Vagina (tissue), 2 donors: ENCODE measurements around the gene SAMD15. TPM values are rescaled to one million over a fixed set of nuclear protein-coding genes. Genes with fewer than 3 reads are reported as not detected.
A peak's percentile ranks its signal among the peaks of the same experiment; 100 is the strongest.
"Not testable (repeated sequence)": the region's sequence is repeated elsewhere in the genome, so short reads cannot be mapped to it uniquely, and the experiment has no call there.

Experiments
- DNase-seq, 2 donors: peaks; one replicate each; pipeline ENCODE4 v3.0.0-alpha.2; 2017; ENCODE audit errors: extremely low spot score in 2 of 2
- H3K27ac ChIP-seq: fragments of 200-600 bp; sonication (generic); one replicate; pipeline ENCODE4 v1.5.1; 2019
- H3K27me3 ChIP-seq: fragments of 200-600 bp; sonication (generic); one replicate; pipeline ENCODE4 v1.5.1; 2019
- H3K36me3 ChIP-seq, 2 donors: fragments of 200-600 bp; sonication (generic); one replicate each; pipeline ENCODE4 v1.5.1; 2017 to 2019
- H3K4me1 ChIP-seq: fragments of 200-600 bp; sonication (generic); one replicate; pipeline ENCODE4 v1.5.1; 2019
- H3K4me3 ChIP-seq, 2 donors: fragments of 200-600 bp; sonication (generic); 1 replicate in 1 of 2; 2 replicates in 1 of 2; pipeline ENCODE4 v1.5.1; 2016 to 2019
- H3K9me3 ChIP-seq: fragments of 200-600 bp; sonication (generic); one replicate; pipeline ENCODE4 v1.5.1; 2019
- POLR2A ChIP-seq, 2 donors: fragments of 450-650 bp; IDR thresholded peaks; one replicate each; pipeline ENCODE4 v1.6.1; 2017; ENCODE audit warnings: antibody characterized with exemption in 2 of 2, mild to moderate bottlenecking in 2 of 2, moderate library complexity in 2 of 2
- POLR2AphosphoS5 ChIP-seq, 2 donors: sonication (generic); formaldehyde crosslinking; IDR thresholded peaks; one replicate each; pipeline ENCODE4 v1.9.0; 2017; ENCODE audit warnings: antibody characterized with exemption in 2 of 2, mild to moderate bottlenecking in 2 of 2, low read depth in 1 of 2; ENCODE audit not compliant: insufficient read depth in 1 of 2
- intact Hi-C: fragments of 100-400 bp; cut with DNase I; formaldehyde crosslinking; loops from one replicate; pipeline ENCODE4 v1.15.1; 2023
- total RNA-seq: library from RNA; depleted of rRNA; stranded (reverse); fragments of >200 nt; gene quantifications from one replicate; pipeline ENCODE4 v1.2.3, GENCODE V29; 2016
- TF ChIP-seq, protein P1 (sequence below), 3 experiments: fragments of 450-650 bp in 2 of 3; fragments of 200-600 bp in 1 of 3; sonication (generic) in 1 of 3; IDR thresholded peaks; one replicate each; pipeline ENCODE4 v1.5.1; 2017 to 2019; ENCODE audit warnings: antibody characterized with exemption in 3 of 3, mild to moderate bottlenecking in 2 of 3, moderate library complexity in 2 of 3

Gene SAMD15
- total RNA-seq: not detected

DNA sequence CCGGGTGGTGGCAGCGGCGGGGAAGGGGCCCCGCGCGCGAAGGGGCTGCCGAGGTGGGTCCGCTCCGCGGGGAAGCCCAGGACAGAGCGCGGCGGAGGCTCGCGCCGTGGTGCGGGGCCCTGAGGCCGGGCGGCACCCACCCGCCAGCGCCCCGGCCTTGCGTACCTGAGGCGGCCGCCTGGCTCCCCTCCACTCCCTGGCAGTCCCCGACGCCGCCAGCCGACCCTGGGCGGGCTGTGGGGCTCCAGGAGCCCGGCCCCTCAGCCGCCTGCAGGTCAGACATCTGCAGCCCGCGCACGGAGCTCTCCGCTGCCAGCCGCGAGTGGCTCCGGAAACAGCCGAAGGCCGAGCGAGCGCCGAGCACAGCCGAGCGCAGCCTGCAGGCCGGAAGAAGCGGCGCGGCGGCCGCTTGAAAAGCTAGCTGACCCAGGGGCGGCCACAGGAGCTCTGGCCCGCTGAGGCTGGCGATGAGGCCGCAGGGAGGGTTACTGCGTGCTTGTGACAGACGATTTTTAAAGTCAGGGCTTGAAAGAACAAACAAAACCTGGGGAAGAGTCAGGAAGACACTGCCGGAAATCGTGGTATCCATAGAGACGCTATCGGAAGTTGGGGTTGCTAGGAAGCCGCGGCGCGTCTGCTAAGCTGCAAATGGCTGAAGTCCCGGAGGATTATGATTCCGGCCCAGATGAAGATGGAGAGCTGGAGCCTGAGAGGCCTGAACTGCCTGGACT, at the start of gene SAMD15, which contains the start of gene TMED8:
Gene SAMD15, plus strand, starts transcription at position 609 of the 731 bp plus-strand sequence. Its CDS starts 40 bp downstream, at position 649.
Gene TMED8, minus strand, starts transcription at position 324 of the 731 bp plus-strand sequence. Its CDS starts 41 bp downstream, at position 283.
- peaks cover 21% of the 10 kb centered on the region for H3K4me1 ChIP-seq
- TF ChIP-seq, protein P1, sequence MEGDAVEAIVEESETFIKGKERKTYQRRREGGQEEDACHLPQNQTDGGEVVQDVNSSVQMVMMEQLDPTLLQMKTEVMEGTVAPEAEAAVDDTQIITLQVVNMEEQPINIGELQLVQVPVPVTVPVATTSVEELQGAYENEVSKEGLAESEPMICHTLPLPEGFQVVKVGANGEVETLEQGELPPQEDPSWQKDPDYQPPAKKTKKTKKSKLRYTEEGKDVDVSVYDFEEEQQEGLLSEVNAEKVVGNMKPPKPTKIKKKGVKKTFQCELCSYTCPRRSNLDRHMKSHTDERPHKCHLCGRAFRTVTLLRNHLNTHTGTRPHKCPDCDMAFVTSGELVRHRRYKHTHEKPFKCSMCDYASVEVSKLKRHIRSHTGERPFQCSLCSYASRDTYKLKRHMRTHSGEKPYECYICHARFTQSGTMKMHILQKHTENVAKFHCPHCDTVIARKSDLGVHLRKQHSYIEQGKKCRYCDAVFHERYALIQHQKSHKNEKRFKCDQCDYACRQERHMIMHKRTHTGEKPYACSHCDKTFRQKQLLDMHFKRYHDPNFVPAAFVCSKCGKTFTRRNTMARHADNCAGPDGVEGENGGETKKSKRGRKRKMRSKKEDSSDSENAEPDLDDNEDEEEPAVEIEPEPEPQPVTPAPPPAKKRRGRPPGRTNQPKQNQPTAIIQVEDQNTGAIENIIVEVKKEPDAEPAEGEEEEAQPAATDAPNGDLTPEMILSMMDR (IDR thresholded peaks at IDR 0.05): peak in 1 of 3 experiments; percentile 6
- peak; percentile 68 to 72 for TF ChIP-seq POLR2AphosphoS5 (IDR thresholded peaks at IDR 0.05; ENCODE audit: insufficient read depth in 1 of 2, low read depth in 1 of 2)
- no peak for TF ChIP-seq POLR2A (IDR thresholded peaks at IDR 0.05)
- H3K9me3 ChIP-seq: no peaks in the 10 kb centered on the region
- H3K27me3 ChIP-seq: no peaks in the 10 kb centered on the region
- intact Hi-C loops: no loop called here
- peak in 1 of 2 donors; percentile 87 for DNase-seq
- no peaks in the 10 kb centered on the region for H3K36me3 ChIP-seq
- peak within 1 kb of the TSS; percentile 78 for H3K27ac ChIP-seq
- peak within 1 kb of the TSS; percentile 60 to 69 for H3K4me3 ChIP-seq

DNA sequence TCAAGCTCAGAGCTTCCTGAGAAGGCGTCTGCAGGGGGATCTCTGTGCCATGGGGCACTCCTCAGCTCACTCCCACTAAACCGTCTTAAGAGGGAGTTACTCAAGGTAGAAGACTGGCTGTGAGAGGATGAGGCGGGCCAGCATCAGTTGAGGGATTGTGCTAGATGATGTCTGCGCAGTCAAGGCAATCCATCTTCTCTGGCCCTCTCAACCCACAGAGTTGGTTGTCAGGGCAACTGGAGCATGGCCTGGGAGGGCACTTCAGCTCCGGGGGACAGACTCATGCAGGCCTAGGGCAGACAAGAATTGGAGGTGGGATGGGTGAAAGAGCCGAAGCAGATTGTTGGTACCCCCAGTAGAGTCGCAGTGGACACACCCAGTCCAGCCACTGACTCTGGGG, 47.3 kb upstream of the SAMD15 start:
- no peak for TF ChIP-seq POLR2A (IDR thresholded peaks at IDR 0.05)
- TF ChIP-seq POLR2AphosphoS5 (IDR thresholded peaks at IDR 0.05; ENCODE audit: insufficient read depth in 1 of 2, low read depth in 1 of 2): no peak
- TF ChIP-seq, protein P1 (IDR thresholded peaks at IDR 0.05): no peak
- intact Hi-C loops: no loop called here

DNA sequence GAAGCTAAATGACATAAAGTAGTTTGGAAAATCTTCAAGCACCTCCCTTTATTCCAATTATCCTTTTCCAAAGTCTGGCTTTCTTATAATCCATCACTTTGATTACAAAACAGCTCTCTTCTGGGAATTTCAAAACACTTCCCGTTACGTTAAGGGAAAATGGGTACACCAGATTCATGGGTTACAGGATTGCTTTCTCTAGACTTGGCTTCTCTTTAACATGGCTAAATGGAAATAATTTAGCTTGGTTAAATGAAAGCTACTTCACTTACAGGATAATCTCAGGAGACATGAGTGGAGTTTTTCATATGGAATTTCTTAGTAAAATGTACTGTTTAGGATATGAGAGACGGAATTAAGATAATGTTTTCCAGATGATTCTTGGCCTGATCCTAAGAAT, 41.6 kb upstream of the SAMD15 start:
- no peak overlapping the region for H3K27ac ChIP-seq
- no peaks in the 10 kb centered on the region for H3K9me3 ChIP-seq
- intact Hi-C loops: no loop called here
- TF ChIP-seq POLR2A (IDR thresholded peaks at IDR 0.05) (no peak), POLR2AphosphoS5 (IDR thresholded peaks at IDR 0.05; ENCODE audit: insufficient read depth in 1 of 2, low read depth in 1 of 2) (no peak)
- TF ChIP-seq, protein P1 (IDR thresholded peaks at IDR 0.05): no peak
- H3K4me1 ChIP-seq: no peaks in the 10 kb centered on the region
- DNase-seq: no peak
- H3K27me3 ChIP-seq: no peaks in the 10 kb centered on the region
- peaks cover 0 to 10% of the 10 kb centered on the region in 2 donors for H3K36me3 ChIP-seq
- no peak overlapping the region for H3K4me3 ChIP-seq

More for the DNA sequence above, 47.3 kb upstream of the SAMD15 start:
- DNase-seq: no peak
- no peaks in the 10 kb centered on the region for H3K27me3 ChIP-seq
- no peak overlapping the region for H3K4me3 ChIP-seq
- no peaks in the 10 kb centered on the region for H3K36me3 ChIP-seq
- no peak overlapping the region for H3K27ac ChIP-seq
- H3K4me1 ChIP-seq: no peaks in the 10 kb centered on the region
- no peaks in the 10 kb centered on the region for H3K9me3 ChIP-seq

DNA sequence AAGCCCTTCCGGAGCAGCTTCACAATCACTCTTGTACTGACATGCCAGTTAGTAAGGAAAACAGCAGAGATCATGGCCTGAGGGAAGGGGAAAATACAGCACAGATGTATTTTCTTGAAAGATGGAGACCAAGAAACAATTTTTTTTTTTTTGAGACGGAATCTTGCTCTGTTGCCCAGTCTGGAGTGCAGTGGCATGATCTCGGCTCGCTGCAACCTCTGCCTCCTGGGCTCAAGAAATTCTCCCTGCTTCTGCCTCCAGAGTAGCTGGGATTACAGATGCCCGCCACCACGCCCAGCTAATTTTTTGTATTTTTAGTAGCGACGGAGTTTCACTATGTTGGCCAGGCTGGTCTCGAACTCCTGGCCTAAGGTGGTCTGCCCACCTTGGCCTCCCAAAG, 39.9 kb upstream of the SAMD15 start:
- H3K4me1 ChIP-seq, DNase-seq, H3K4me3 ChIP-seq, intact Hi-C loops, H3K27ac ChIP-seq, H3K9me3 ChIP-seq, H3K27me3 ChIP-seq: not testable (repeated sequence)
- H3K36me3 ChIP-seq: peaks cover 4 to 24% of the 10 kb centered on the region in 2 donors

DNA sequence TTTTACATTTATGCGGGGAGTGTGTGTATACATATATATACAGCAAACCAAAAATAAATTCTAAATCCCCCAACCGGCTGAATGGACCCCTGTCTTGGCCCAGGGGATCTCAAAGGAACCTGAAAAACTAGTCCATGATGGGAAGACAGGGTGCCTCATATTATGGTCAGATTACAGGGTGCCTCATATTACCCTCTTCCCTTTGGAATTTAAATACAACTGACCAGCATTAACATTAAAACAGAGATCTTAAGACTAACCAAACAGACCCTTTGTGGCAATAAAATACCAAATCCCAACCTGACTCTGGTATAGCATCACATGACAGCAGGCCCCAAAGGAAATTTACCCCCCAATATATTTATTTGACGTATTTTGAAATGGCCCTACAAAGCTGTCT, 39.3 kb upstream of the SAMD15 start:
- no peak for DNase-seq
- Histone ChIP-seq H3K4me1 (no peaks in the 10 kb centered on the region), H3K36me3 (peaks cover 4 to 27% of the 10 kb centered on the region in 2 donors), H3K27ac (no peak overlapping the region), H3K4me3 (no peak overlapping the region), H3K9me3 (no peaks in the 10 kb centered on the region), H3K27me3 (no peaks in the 10 kb centered on the region)
- intact Hi-C loops: no loop called here
- TF ChIP-seq POLR2AphosphoS5 (IDR thresholded peaks at IDR 0.05; ENCODE audit: insufficient read depth in 1 of 2, low read depth in 1 of 2) (no peak), POLR2A (IDR thresholded peaks at IDR 0.05) (no peak)
- TF ChIP-seq, protein P1 (IDR thresholded peaks at IDR 0.05): no peak
